B cell (primary cell): Measurements from ENCODE around the gene STX1A. TPM values are rescaled to one million over a fixed set of nuclear protein-coding genes. Genes with fewer than 3 reads are reported as not detected.

Experiments used
- ATAC-seq: fragments of 200-7000 bp; cut with Tn5 transposase; one replicate; pipeline ENCODE4 v1.10.0; 2021; ENCODE audit warnings: low read depth, mild to moderate bottlenecking, moderate number of reproducible peaks, moderate library complexity
- CTCF ChIA-PET: fragments of 350-600 bp; sonication (Branson Sonifier 250); formaldehyde crosslinking; loops from one replicate; lab custom pipeline; 2021; ENCODE audit warnings: antibody characterized with exemption, inconsistent platforms; lab: Charles Lee
- POLR2A ChIA-PET: fragments of 350-600 bp; sonication (Branson Sonifier 250); formaldehyde crosslinking; loops from one replicate; lab custom pipeline; 2021; ENCODE audit warnings: antibody characterized with exemption; lab: Charles Lee
- DNase-seq: peaks from one replicate; pipeline ENCODE4 v3.0.0; 2013
- H2AFZ ChIP-seq: 2 replicates; pipeline ENCODE4 v1.6.1; 2012; ENCODE audit warnings: mild to moderate bottlenecking, low read depth, low read length; ENCODE audit not compliant: insufficient read depth, poor library complexity, severe bottlenecking
- H3K27ac ChIP-seq, 2 donors: 1 replicate in 1 of 2; 2 replicates in 1 of 2; pipeline ENCODE4 v1.5.1; 2012 to 2013; ENCODE audit warnings: low read length in 2 of 2, mild to moderate bottlenecking in 2 of 2, moderate library complexity in 1 of 2
- H3K27me3 ChIP-seq, 4 experiments: fragments of 200-600 bp in 1 of 4; sonication (generic) in 1 of 4; replicated peaks in 1 of 4; 1 replicate in 2 of 4; 2 replicates in 2 of 4; pipeline versions ENCODE4 v1.6.1 to v1.7.0; 2013 to 2016; ENCODE audit warnings: low read length in 3 of 4, mild to moderate bottlenecking in 2 of 4, mixed read lengths in 1 of 4, moderate library complexity in 1 of 4; ENCODE audit not compliant: insufficient read depth in 4 of 4, control insufficient read depth in 3 of 4; ENCODE audit errors: control extremely low read depth in 1 of 4
- H3K36me3 ChIP-seq, 2 experiments: replicated peaks in 1 of 2; 1 replicate in 1 of 2; 2 replicates in 1 of 2; pipeline versions ENCODE4 v1.6.1 to v1.7.1; 2013; ENCODE audit warnings: low read length in 1 of 2; ENCODE audit not compliant: insufficient read depth in 2 of 2, control insufficient read depth in 1 of 2; ENCODE audit errors: control extremely low read depth in 1 of 2, extremely low read depth in 1 of 2
- H3K4me1 ChIP-seq, 2 donors: fragments of 200-600 bp in 1 of 2; sonication (generic) in 1 of 2; 1 replicate in 1 of 2; 2 replicates in 1 of 2; pipeline versions ENCODE4 v1.5.1 to v1.6.1; 2013 to 2017; ENCODE audit warnings: low read length in 2 of 2; ENCODE audit not compliant: control insufficient read depth in 2 of 2, insufficient read depth in 2 of 2
- H3K4me2 ChIP-seq: replicated peaks from 2 replicates; pipeline ENCODE3; 2012; ENCODE audit warnings: mild to moderate bottlenecking, low read depth, low read length; ENCODE audit not compliant: poor library complexity, severe bottlenecking
- H3K4me3 ChIP-seq, 5 experiments: fragments of 200-600 bp in 1 of 5; sonication (generic) in 1 of 5; 1 replicate in 3 of 5; 2 replicates in 2 of 5; pipeline versions ENCODE4 v1.5.1 to v1.7.0; 2011 to 2016; ENCODE audit warnings: low read length in 4 of 5, mild to moderate bottlenecking in 4 of 5, low read depth in 2 of 5, control low read depth in 1 of 5, moderate library complexity in 1 of 5; ENCODE audit not compliant: insufficient read depth in 1 of 5; ENCODE audit errors: control extremely low read depth in 1 of 5, extremely low read depth in 1 of 5
- H3K79me2 ChIP-seq: fragments of 200-600 bp; sonication (generic); one replicate; pipeline ENCODE4 v1.6.0; 2016; ENCODE audit warnings: low read length; ENCODE audit not compliant: control insufficient read depth, insufficient read depth
- H3K9ac ChIP-seq: fragments of 200-600 bp; sonication (generic); 2 replicates; pipeline ENCODE4 v1.6.1; 2017; ENCODE audit warnings: mild to moderate bottlenecking, low read length, moderate library complexity
- H3K9me3 ChIP-seq, 3 donors: one replicate each; pipeline versions ENCODE4 v1.6.1 to v1.7.1; 2013; ENCODE audit warnings: low read length in 2 of 3; ENCODE audit not compliant: control insufficient read depth in 2 of 3, insufficient read depth in 1 of 3; ENCODE audit errors: control extremely low read depth in 1 of 3
- H4K20me1 ChIP-seq: 2 replicates; pipeline ENCODE4 v1.6.0; 2012; ENCODE audit warnings: mild to moderate bottlenecking, low read length; ENCODE audit not compliant: insufficient read depth, control insufficient read depth, poor library complexity, severe bottlenecking
- H3K27ac Mint-ChIP-seq: one replicate; pipeline ENCODE4 v1.8.0; 2021; ENCODE audit warnings: mixed read lengths
- H3K27me3 Mint-ChIP-seq: one replicate; pipeline ENCODE4 v1.8.0; 2021; ENCODE audit warnings: mixed read lengths
- H3K4me1 Mint-ChIP-seq: one replicate; pipeline ENCODE4 v1.8.0; 2021; ENCODE audit warnings: mixed read lengths
- H3K4me3 Mint-ChIP-seq: one replicate; pipeline ENCODE4 v1.8.0; 2021; ENCODE audit warnings: mixed read lengths
- H3K9me3 Mint-ChIP-seq: one replicate; pipeline ENCODE4 v1.8.0; 2022; ENCODE audit warnings: mixed read lengths; ENCODE audit not compliant: insufficient read depth
- CTCF ChIP-seq: fragments of 200-600 bp; IDR thresholded peaks from one replicate; pipeline ENCODE4 v1.8.0; 2022; ENCODE audit warnings: antibody characterized with exemption, mild to moderate bottlenecking
- EZH2 ChIP-seq: IDR thresholded peaks from 2 replicates; pipeline ENCODE4 v1.6.1; 2012; ENCODE audit warnings: borderline replicate concordance, low read depth, mild to moderate bottlenecking, moderate library complexity, low read length; ENCODE audit not compliant: insufficient read depth, poor library complexity, severe bottlenecking
- whole genome bisulfite sequencing: methylation state at CpG from one replicate; pipeline ENCODE4 v1.1.5; 2013; ENCODE audit warnings: missing lambda C conversion rate; ENCODE audit not compliant: insufficient coverage; 5-methylcytosine and 5-hydroxymethylcytosine counted together
- intact Hi-C: fragments of 100-400 bp; cut with micrococcal nuclease; formaldehyde crosslinking; loops from one replicate; pipeline ENCODE4 v1.10.0; 2022
- polyA plus RNA-seq: library from polyadenylated mRNA; depleted of rRNA; stranded (reverse); fragments of >200 nt; gene quantifications from 2 replicates; pipeline ENCODE4 v1.2.3, GENCODE V29; 2012
- total RNA-seq, 2 donors: library from RNA; stranded (reverse); fragments of 120-200 nt in 1 of 2; gene quantifications; 1 replicate in 1 of 2; 2 replicates in 1 of 2; pipeline versions ENCODE4 v1.2.3 to v1.2.4, GENCODE V29; 2013 to 2022

STX1A gene
- total and polyA plus RNA-seq, 2 donors (not counting 1 experiment from before 2014, with no cell fraction given) = 3.1 to 9.6 TPM

DNA sequence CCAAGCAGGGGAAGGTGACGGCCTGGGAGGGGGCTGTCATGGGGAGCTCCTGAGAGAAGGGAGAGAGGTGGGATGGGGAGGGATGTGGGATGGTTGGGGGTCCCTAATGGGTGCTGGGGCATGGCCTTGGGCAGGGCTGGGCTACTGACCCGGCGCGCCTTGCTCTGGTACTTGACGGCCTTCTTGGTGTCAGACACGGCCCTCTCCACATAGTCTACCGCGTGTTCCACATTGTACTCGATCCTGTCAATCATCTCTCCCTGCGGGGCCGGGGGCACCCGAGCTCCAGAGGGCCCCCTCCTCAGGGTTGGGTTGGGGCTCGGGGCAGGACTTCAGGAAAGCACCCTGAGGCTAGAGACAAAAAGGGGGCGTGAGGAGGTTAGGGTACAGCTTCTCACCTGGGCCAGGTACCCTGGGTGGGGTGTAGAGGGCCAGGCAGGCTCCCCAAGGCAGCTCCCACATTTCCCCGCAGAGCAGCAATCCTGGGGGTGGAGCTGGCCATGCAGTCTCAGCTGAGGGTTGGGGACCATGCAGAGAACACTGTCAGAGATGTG, 18.8 kb downstream of the STX1A start:
- TF ChIP-seq EZH2 (no peak), CTCF (no peak)
- H3K9ac ChIP-seq = no peak overlapping the region
- ATAC-seq (no peak), DNase-seq (no peak)
- no peak overlapping the region for H3K4me2 ChIP-seq
- WGBS = 86% methylated on average over 9 of the region's 15 CpGs
- CTCF ChIA-PET = interaction anchor here (0.8 to 1.0 kb wide), 4 partner anchors 11 to 94 kb away, joined by 3 read pairs; no protein-coding TSS in a partner anchor
- no peak overlapping the region for H3K27ac Mint-ChIP-seq
- peaks cover 6 to 12% of the 10 kb centered on the region in 2 donors for H3K4me1 ChIP-seq
- peaks cover 7% of the 10 kb centered on the region for H3K27me3 Mint-ChIP-seq
- no peaks in the 10 kb centered on the region for H4K20me1 ChIP-seq
- no peaks in the 10 kb centered on the region for H3K79me2 ChIP-seq
- H3K27me3 ChIP-seq = peaks cover 0 to 10% (median 0%) of the 10 kb centered on the region in 4 experiments
- H3K36me3 ChIP-seq = peaks cover 0 to 30% of the 10 kb centered on the region in 2 experiments
- peaks cover 0 to 5% (median 0%) of the 10 kb centered on the region in 3 donors for H3K9me3 ChIP-seq
- intact Hi-C loops = no loop called here
- H3K4me1 Mint-ChIP-seq = peaks cover 14% of the 10 kb centered on the region
- POLR2A ChIA-PET = interaction anchor here (1.2 kb wide), 1 partner anchor 17 kb away, joined by 4 read pairs; no protein-coding TSS in a partner anchor
- no peak overlapping the region for H2AFZ ChIP-seq
- no peak overlapping the region for H3K4me3 Mint-ChIP-seq
- no peak overlapping the region for H3K27ac ChIP-seq
- H3K4me3 ChIP-seq = no peak overlapping the region
- no peaks in the 10 kb centered on the region for H3K9me3 Mint-ChIP-seq

DNA sequence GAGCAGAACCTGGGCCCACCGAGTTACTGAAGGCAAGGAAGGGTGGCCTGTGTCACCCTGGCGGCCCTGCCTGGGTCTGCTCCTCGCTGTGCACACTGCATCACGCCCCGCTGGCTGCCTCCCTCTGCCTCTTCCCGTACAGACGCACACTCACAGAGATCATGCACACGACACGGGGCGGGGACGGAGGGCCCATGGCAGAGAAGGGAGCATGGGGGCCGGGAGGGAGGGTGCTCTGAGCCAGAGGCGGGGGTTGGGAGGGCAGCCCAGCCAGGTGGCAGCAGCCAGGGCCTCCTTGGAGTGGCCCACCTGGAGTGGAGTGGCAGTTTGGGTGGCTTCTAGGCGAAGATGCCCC, 19.4 kb downstream of the STX1A start:
- Histone ChIP-seq H3K9me3 (peaks cover 0 to 5% (median 0%) of the 10 kb centered on the region in 3 donors), H3K27ac (no peak overlapping the region), H4K20me1 (no peaks in the 10 kb centered on the region), H3K4me2 (no peak overlapping the region), H3K4me3 (no peak overlapping the region), H3K36me3 (peaks cover 0 to 33% of the 10 kb centered on the region in 2 experiments), H3K27me3 (peaks cover 0 to 10% (median 0%) of the 10 kb centered on the region in 4 experiments), H3K9ac (no peak overlapping the region), H3K4me1 (peaks cover 6 to 12% of the 10 kb centered on the region in 2 donors), H2AFZ (no peak overlapping the region), H3K79me2 (no peaks in the 10 kb centered on the region)
- WGBS = 91% methylated on average over 14 of the region's 14 CpGs
- Mint-ChIP-seq H3K4me3 (no peak overlapping the region), H3K4me1 (peaks cover 14% of the 10 kb centered on the region), H3K9me3 (no peaks in the 10 kb centered on the region), H3K27me3 (peaks cover 7% of the 10 kb centered on the region), H3K27ac (no peak overlapping the region)
- POLR2A ChIA-PET = no interaction called here
- no peak for TF ChIP-seq CTCF
- TF ChIP-seq EZH2 = no peak
- ATAC-seq (no peak), DNase-seq (no peak)
- CTCF ChIA-PET = interaction anchor here (1.0 kb wide), 1 partner anchor 11 kb away, joined by 3 read pairs; no protein-coding TSS in a partner anchor
- intact Hi-C loops = no loop called here
